A549 (cell line): ENCODE measurements around the gene ARX.

Experiments
- CBX2 ChIP-seq: fragments of 200-600 bp; sonication (generic); IDR thresholded peaks from 2 replicates; pipeline ENCODE4 v1.6.1; 2016; ENCODE audit warnings: low read depth, mild to moderate bottlenecking, borderline replicate concordance
- HDAC2 ChIP-seq: fragments of 200-600 bp; sonication (generic); IDR thresholded peaks from 2 replicates; pipeline ENCODE4 v1.6.1; 2016
- JUN ChIP-seq, 2 experiments: fragments of >200 bp; sonication (Bioruptor Twin); formaldehyde crosslinking; IDR thresholded peaks; 2 replicates in 1 of 2; 3 replicates in 1 of 2; pipeline ENCODE4 v1.6.1; 2016 to 2017
- KDM5A ChIP-seq: fragments of 200-600 bp; sonication (generic); IDR thresholded peaks from 2 replicates; pipeline ENCODE4 v1.6.1; 2016; ENCODE audit warnings: antibody characterized with exemption, mild to moderate bottlenecking
- MYC ChIP-seq: IDR thresholded peaks from 2 replicates; pipeline ENCODE4 v1.6.1; 2012; ENCODE audit warnings: mild to moderate bottlenecking, inconsistent platforms, low read length, improper control_type of control experiment, borderline replicate concordance
- POLR2A ChIP-seq: IDR thresholded peaks from 2 replicates; pipeline ENCODE4 v1.6.1; 2012; ENCODE audit warnings: mild to moderate bottlenecking, low read length
- RCOR1 ChIP-seq: fragments of 150-350 bp; IDR thresholded peaks from 2 replicates; pipeline ENCODE4 v1.6.1; 2014; ENCODE audit warnings: antibody characterized with exemption, low read length, low read depth
- SMC3 ChIP-seq: fragments of >200 bp; sonication (Bioruptor Twin); formaldehyde crosslinking; IDR thresholded peaks from 3 replicates; pipeline ENCODE4 v1.6.1; 2018; ENCODE audit warnings: inconsistent platforms
- TF ChIP-seq, protein P1 (sequence below): fragments of >200 bp; sonication (Bioruptor Twin); formaldehyde crosslinking; IDR thresholded peaks from 3 replicates; pipeline ENCODE4 v1.5.1; 2016
- TF ChIP-seq, protein P2 (sequence below): fragments of >200 bp; sonication (Bioruptor Twin); formaldehyde crosslinking; IDR thresholded peaks from 2 replicates; pipeline ENCODE4 v1.6.1; 2016
- TF ChIP-seq, protein P3 (sequence below): IDR thresholded peaks from 2 replicates; pipeline ENCODE4 v1.6.1; 2012
- TF ChIP-seq, protein P4 (sequence below): fragments of 250-450 bp; sonication (Bioruptor Pico); IDR thresholded peaks from 2 replicates; pipeline ENCODE4 v1.5.0; 2021; ENCODE audit warnings: mild to moderate bottlenecking, moderate library complexity, borderline replicate concordance
- TF ChIP-seq, protein P5 (sequence below): fragments of 150-350 bp; IDR thresholded peaks from 2 replicates; pipeline ENCODE4 v1.6.1; 2014; ENCODE audit warnings: low read depth, mild to moderate bottlenecking, low read length

DNA sequence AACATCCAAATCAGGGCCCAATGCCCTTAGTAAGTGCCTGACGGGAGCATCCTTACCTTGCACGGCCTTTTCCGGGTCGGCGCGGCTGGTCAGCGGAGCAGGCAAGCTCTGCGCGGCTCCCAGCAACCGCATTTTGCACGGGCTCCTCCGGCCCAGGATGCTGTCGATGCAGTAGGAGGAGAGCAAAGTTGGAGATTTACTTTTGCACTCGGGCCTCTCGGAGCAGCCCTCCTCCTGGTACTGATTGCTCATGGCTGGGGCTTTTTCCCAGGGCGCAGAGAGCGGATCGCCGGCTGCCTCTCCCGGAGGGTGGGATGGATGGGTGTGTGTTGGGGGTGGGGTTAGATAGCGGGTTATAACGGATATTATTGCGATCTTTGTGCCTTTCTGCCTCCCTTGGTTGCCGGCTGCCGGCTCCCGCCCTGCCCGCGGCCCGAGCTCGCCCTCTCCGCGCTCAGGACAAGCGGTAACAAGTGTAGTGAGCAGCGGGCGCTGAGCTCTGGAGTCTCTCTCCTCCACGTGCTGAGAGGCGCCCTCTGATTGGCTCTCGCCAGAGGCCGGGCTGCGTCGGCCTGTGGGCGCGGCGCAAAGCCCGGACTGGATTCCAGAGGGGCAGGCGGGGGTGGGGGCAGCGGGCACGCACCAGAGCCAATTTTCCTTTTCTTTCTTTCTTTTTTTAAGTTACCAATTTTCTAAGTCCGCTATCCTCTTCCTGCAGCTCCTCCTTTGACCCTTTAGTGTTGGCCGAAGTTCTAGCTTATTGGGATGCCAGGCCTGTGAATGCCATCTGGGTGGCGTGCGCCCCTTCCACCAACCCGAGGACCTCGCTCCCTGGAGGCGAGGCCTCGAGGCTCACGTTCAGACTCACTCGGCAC, at the start of gene ARX:
- TF ChIP-seq, protein P1, sequence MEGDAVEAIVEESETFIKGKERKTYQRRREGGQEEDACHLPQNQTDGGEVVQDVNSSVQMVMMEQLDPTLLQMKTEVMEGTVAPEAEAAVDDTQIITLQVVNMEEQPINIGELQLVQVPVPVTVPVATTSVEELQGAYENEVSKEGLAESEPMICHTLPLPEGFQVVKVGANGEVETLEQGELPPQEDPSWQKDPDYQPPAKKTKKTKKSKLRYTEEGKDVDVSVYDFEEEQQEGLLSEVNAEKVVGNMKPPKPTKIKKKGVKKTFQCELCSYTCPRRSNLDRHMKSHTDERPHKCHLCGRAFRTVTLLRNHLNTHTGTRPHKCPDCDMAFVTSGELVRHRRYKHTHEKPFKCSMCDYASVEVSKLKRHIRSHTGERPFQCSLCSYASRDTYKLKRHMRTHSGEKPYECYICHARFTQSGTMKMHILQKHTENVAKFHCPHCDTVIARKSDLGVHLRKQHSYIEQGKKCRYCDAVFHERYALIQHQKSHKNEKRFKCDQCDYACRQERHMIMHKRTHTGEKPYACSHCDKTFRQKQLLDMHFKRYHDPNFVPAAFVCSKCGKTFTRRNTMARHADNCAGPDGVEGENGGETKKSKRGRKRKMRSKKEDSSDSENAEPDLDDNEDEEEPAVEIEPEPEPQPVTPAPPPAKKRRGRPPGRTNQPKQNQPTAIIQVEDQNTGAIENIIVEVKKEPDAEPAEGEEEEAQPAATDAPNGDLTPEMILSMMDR: no peak
- TF ChIP-seq, protein P2, sequence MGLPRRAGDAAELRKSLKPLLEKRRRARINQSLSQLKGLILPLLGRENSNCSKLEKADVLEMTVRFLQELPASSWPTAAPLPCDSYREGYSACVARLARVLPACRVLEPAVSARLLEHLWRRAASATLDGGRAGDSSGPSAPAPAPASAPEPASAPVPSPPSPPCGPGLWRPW: no peak
- TF ChIP-seq, protein P3, sequence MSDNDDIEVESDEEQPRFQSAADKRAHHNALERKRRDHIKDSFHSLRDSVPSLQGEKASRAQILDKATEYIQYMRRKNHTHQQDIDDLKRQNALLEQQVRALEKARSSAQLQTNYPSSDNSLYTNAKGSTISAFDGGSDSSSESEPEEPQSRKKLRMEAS: peak; percentile 54; the same call in 1 of the 2 replicates
- TF ChIP-seq POLR2A (no peak), RCOR1 (no peak), JUN (IDR thresholded peaks at IDR 0.05) (no peak), MYC (no peak), HDAC2 (no peak), KDM5A (no peak), SMC3 (no peak), CBX2 (no peak)
- TF ChIP-seq, protein P4, sequence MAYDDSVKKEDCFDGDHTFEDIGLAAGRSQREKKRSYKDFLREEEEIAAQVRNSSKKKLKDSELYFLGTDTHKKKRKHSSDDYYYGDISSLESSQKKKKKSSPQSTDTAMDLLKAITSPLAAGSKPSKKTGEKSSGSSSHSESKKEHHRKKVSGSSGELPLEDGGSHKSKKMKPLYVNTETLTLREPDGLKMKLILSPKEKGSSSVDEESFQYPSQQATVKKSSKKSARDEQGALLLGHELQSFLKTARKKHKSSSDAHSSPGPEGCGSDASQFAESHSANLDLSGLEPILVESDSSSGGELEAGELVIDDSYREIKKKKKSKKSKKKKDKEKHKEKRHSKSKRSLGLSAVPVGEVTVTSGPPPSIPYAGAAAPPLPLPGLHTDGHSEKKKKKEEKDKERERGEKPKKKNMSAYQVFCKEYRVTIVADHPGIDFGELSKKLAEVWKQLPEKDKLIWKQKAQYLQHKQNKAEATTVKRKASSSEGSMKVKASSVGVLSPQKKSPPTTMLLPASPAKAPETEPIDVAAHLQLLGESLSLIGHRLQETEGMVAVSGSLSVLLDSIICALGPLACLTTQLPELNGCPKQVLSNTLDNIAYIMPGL (CRISPR knock-in tag): no peak
- TF ChIP-seq, protein P5, sequence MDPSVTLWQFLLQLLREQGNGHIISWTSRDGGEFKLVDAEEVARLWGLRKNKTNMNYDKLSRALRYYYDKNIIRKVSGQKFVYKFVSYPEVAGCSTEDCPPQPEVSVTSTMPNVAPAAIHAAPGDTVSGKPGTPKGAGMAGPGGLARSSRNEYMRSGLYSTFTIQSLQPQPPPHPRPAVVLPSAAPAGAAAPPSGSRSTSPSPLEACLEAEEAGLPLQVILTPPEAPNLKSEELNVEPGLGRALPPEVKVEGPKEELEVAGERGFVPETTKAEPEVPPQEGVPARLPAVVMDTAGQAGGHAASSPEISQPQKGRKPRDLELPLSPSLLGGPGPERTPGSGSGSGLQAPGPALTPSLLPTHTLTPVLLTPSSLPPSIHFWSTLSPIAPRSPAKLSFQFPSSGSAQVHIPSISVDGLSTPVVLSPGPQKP: no peak
